ENCODE measurements around the gene MMP17.
A peak's percentile ranks its signal among the peaks of the same experiment; 100 is the strongest.

MMP17 gene

GRCh38 chr12:131827961-131828534 is at the start of gene MMP17:
TSS of gene MMP17 (plus strand) at chr12:131828393. CDS start at chr12:131828495, 102 bp downstream.
- no peak for DNase-seq (ENCODE audit: low read depth, low spot score)

GRCh38 chr12:131779027-131779426 is 49.2 kb upstream of the MMP17 start:
- DNase-seq (ENCODE audit: low read depth, low spot score) = no peak

- no peak for DNase-seq (ENCODE audit: low read depth, low spot score)
These were observed 46.1 kb upstream of the MMP17 start for GRCh38 chr12:131782061-131782460.

GRCh38 chr12:131783915-131784541 is 44.2 kb upstream of the MMP17 start:
- DNase-seq (ENCODE audit: low read depth, low spot score) = peak; percentile 12

- DNase-seq (ENCODE audit: low read depth, low spot score) = no peak
These were observed 43.1 kb upstream of the MMP17 start for GRCh38 chr12:131784909-131785762.

- DNase-seq (ENCODE audit: low read depth, low spot score) = no peak
These were observed 42.3 kb upstream of the MMP17 start for GRCh38 chr12:131785763-131786330.

- no peak for DNase-seq (ENCODE audit: low read depth, low spot score)
These were observed 41.9 kb upstream of the MMP17 start for GRCh38 chr12:131786331-131786730.

GRCh38 chr12:131787143-131787660 is 41.0 kb upstream of the MMP17 start:
- no peak for DNase-seq (ENCODE audit: low read depth, low spot score)

- DNase-seq (ENCODE audit: low read depth, low spot score) = no peak
These were observed 40.1 kb upstream of the MMP17 start for GRCh38 chr12:131788070-131788469.

GRCh38 chr12:131789638-131790037 is 38.6 kb upstream of the MMP17 start:
- no peak for DNase-seq (ENCODE audit: low read depth, low spot score)

GRCh38 chr12:131793243-131794022 is 34.8 kb upstream of the MMP17 start:
- no peak for DNase-seq (ENCODE audit: low read depth, low spot score)

GRCh38 chr12:131794061-131794460 is 34.1 kb upstream of the MMP17 start:
- DNase-seq (ENCODE audit: low read depth, low spot score) = no peak

GRCh38 chr12:131794573-131794972 is 33.6 kb upstream of the MMP17 start:
- DNase-seq (ENCODE audit: low read depth, low spot score) = no peak

- no peak for DNase-seq (ENCODE audit: low read depth, low spot score)
These were observed 33.1 kb upstream of the MMP17 start for GRCh38 chr12:131795064-131795463.

- no peak for DNase-seq (ENCODE audit: low read depth, low spot score)
These were observed 32.3 kb upstream of the MMP17 start for GRCh38 chr12:131795690-131796410.

- no peak for DNase-seq (ENCODE audit: low read depth, low spot score)
These were observed 31.8 kb upstream of the MMP17 start for GRCh38 chr12:131796411-131796736.

GRCh38 chr12:131796754-131797587 is 31.2 kb upstream of the MMP17 start:
- no peak for DNase-seq (ENCODE audit: low read depth, low spot score)

GRCh38 chr12:131797588-131797934 is 30.6 kb upstream of the MMP17 start:
- no peak for DNase-seq (ENCODE audit: low read depth, low spot score)

GRCh38 chr12:131799195-131799594 is 29.0 kb upstream of the MMP17 start:
- no peak for DNase-seq (ENCODE audit: low read depth, low spot score)

Measured in brain pericyte (primary cell).